ENCODE results near the gene KLHL7.

The KLHL7 gene

DNA sequence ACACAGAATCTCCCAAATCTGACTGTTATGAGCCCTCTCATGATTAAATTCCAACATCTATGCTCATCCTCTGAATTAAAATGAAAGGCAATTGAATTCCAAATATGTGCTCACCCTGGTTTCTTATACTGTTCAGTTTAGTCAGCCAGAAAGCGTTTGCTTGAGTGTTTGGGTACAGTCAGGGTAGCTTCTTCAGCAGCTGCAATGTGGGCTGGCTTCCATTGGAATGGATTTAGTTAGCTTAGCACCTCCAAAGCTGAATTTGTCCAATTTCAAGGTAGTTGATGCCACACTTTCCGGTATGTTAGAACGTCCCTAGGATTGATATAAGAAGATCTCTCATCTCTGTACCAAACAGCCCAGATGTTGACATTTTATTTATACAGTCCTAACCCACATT, 9.3 kb downstream of the KLHL7 start:
- Histone ChIP-seq H2BK5ac (ENCODE audit: low read length) (peak overlapping the region; percentile 72), H3K4ac (ENCODE audit: low read depth, low read length) (no peak overlapping the region), H3K18ac (ENCODE audit: low read length) (peak overlapping the region; percentile 80), H3K23ac (ENCODE audit: low read length) (no peak overlapping the region), H3K27me3 (ENCODE audit: insufficient read depth, low read length, poor library complexity) (no peaks in the 10 kb centered on the region), H3K9ac (ENCODE audit: low read length) (no peak overlapping the region), H3K79me2 (ENCODE audit: control insufficient read depth, insufficient read depth, low read length) (peaks cover 52% of the 10 kb centered on the region), H3K4me1 (ENCODE audit: control insufficient read depth, low read depth, low read length) (peaks cover 38% of the 10 kb centered on the region), H4K8ac (ENCODE audit: low read depth, low read length) (no peak overlapping the region), H4K5ac (ENCODE audit: low read length) (peak overlapping the region; percentile 93), H3K36me3 (ENCODE audit: control insufficient read depth, insufficient read depth, low read length) (no peaks in the 10 kb centered on the region), H3K56ac (ENCODE audit: low read length) (peak overlapping the region; percentile 57), H3K4me2 (ENCODE audit: low read length) (no peak overlapping the region), H3K27ac (ENCODE audit: low read depth, low read length) (peak overlapping the region; percentile 80), H3K4me3 (ENCODE audit: low read length) (no peak overlapping the region), H2AK5ac (ENCODE audit: low read length) (peak overlapping the region; percentile 67), H2BK120ac (ENCODE audit: low read depth, low read length) (no peak overlapping the region), H3K79me1 (ENCODE audit: low read length) (peaks cover 12% of the 10 kb centered on the region), H2BK15ac (replicated peaks; ENCODE audit: low read depth) (peak overlapping the region; percentile 57)
- no CpG with 5 or more reads among the region's 3 CpGs for WGBS (ENCODE audit: extremely low coverage, insufficient coverage, low lambda C conversion rate)
- no peak for DNase-seq

DNA sequence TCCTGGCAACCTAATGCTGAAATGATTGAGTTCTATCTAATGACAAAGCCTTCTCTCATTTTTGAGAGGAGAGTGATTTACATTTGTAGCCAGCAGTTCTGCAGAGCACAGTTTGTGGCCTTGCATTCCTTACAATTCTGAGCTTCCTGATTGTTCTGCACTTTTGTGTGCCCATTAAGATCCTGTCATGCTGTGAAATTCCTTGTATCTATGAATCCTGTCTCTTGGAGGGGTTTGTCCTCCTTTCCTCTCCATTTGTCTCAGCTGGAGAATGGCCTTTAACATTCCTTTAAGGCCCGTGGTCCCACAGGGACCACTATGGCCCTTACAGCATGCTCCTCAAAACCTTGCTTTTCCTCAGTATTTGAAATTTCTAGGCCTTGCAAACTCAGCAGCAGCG, 10.4 kb downstream of the KLHL7 start:
- no peaks in the 10 kb centered on the region for H3K36me3 ChIP-seq (ENCODE audit: control insufficient read depth, insufficient read depth, low read length)
- H3K79me1 ChIP-seq (ENCODE audit: low read length): peaks cover 11% of the 10 kb centered on the region
- H3K23ac ChIP-seq (ENCODE audit: low read length): no peak overlapping the region
- no peaks in the 10 kb centered on the region for H3K27me3 ChIP-seq (ENCODE audit: insufficient read depth, low read length, poor library complexity)
- H3K9ac ChIP-seq (ENCODE audit: low read length): peak overlapping the region; percentile 28
- no peak overlapping the region for H3K18ac ChIP-seq (ENCODE audit: low read length)
- peak overlapping the region; percentile 69 for H3K27ac ChIP-seq (ENCODE audit: low read depth, low read length)
- WGBS (ENCODE audit: extremely low coverage, insufficient coverage, low lambda C conversion rate): no CpG with 5 or more reads among the region's 2 CpGs
- H3K56ac ChIP-seq (ENCODE audit: low read length): peak overlapping the region; percentile 57
- H4K5ac ChIP-seq (ENCODE audit: low read length): peak overlapping the region; percentile 64
- DNase-seq: peak; percentile 96
- no peak overlapping the region for H2AK5ac ChIP-seq (ENCODE audit: low read length)
- H3K4me3 ChIP-seq (ENCODE audit: low read length): no peak overlapping the region
- H2BK5ac ChIP-seq (ENCODE audit: low read length): peak overlapping the region; percentile 61
- H3K4me1 ChIP-seq (ENCODE audit: control insufficient read depth, low read depth, low read length): peaks cover 36% of the 10 kb centered on the region
- H3K79me2 ChIP-seq (ENCODE audit: control insufficient read depth, insufficient read depth, low read length): peaks cover 52% of the 10 kb centered on the region
- H4K8ac ChIP-seq (ENCODE audit: low read depth, low read length): no peak overlapping the region
- no peak overlapping the region for H2BK120ac ChIP-seq (ENCODE audit: low read depth, low read length)
- H2BK15ac ChIP-seq (replicated peaks; ENCODE audit: low read depth): no peak overlapping the region
- no peak overlapping the region for H3K4ac ChIP-seq (ENCODE audit: low read depth, low read length)
- no peak overlapping the region for H3K4me2 ChIP-seq (ENCODE audit: low read length)

DNA sequence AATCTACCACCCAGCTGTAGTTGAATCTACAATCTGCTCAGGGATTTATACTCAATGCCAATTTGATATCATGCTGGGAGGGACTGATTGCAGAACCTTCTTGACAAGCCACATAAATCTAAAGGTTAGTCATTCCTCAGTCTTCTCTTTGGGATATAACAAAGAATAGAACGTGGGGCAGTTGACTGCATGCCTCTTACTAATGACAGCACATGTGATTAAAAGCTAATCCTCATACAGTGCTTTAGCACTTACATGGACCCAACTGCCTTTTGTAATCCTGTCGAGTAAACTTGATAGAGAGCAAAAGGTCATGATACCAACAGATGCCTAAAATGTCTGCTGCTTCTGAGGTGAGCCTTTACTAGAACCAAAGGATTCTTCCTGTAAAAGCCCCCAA, 12.3 kb downstream of the KLHL7 start:
- no peak overlapping the region for H3K18ac ChIP-seq (ENCODE audit: low read length)
- no peak overlapping the region for H3K27ac ChIP-seq (ENCODE audit: low read depth, low read length)
- no peak overlapping the region for H3K4me3 ChIP-seq (ENCODE audit: low read length)
- no peak overlapping the region for H4K8ac ChIP-seq (ENCODE audit: low read depth, low read length)
- peaks cover 29% of the 10 kb centered on the region for H3K4me1 ChIP-seq (ENCODE audit: control insufficient read depth, low read depth, low read length)
- no peak overlapping the region for H2BK120ac ChIP-seq (ENCODE audit: low read depth, low read length)
- WGBS (ENCODE audit: extremely low coverage, insufficient coverage, low lambda C conversion rate): no CpG with 5 or more reads among the region's 2 CpGs
- no peaks in the 10 kb centered on the region for H3K27me3 ChIP-seq (ENCODE audit: insufficient read depth, low read length, poor library complexity)
- H3K23ac ChIP-seq (ENCODE audit: low read length): peak overlapping the region; percentile 30
- H3K36me3 ChIP-seq (ENCODE audit: control insufficient read depth, insufficient read depth, low read length): no peaks in the 10 kb centered on the region
- no peak overlapping the region for H3K4ac ChIP-seq (ENCODE audit: low read depth, low read length)
- H3K79me1 ChIP-seq (ENCODE audit: low read length): peaks cover 11% of the 10 kb centered on the region
- no peak overlapping the region for H4K5ac ChIP-seq (ENCODE audit: low read length)
- no peak overlapping the region for H2BK5ac ChIP-seq (ENCODE audit: low read length)
- H2AK5ac ChIP-seq (ENCODE audit: low read length): peak overlapping the region; percentile 57
- H3K9ac ChIP-seq (ENCODE audit: low read length): no peak overlapping the region
- no peak overlapping the region for H3K4me2 ChIP-seq (ENCODE audit: low read length)
- H3K56ac ChIP-seq (ENCODE audit: low read length): peak overlapping the region; percentile 22
- peaks cover 45% of the 10 kb centered on the region for H3K79me2 ChIP-seq (ENCODE audit: control insufficient read depth, insufficient read depth, low read length)
- no peak overlapping the region for H2BK15ac ChIP-seq (replicated peaks; ENCODE audit: low read depth)
- DNase-seq: peak; percentile 42

DNA sequence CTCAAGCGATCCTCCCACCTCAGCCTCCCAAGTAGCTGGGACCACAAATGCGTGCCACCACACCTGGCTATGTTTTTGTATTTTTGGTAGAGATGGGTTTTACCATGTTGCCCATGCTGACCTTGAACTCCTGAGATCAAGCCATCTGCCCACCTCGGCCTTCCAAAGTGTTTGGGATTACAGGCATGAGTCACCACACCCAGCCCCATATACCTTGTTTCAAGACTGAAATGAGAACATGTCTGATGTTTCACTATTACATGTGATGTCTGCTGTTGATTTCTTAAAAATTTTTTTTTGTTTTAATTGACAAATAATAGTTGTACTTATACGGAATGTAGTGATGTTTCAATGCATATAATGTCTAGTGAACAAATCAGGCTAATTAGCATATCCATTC, 14.5 kb downstream of the KLHL7 start:
- Histone ChIP-seq H3K27me3 (ENCODE audit: insufficient read depth, low read length, poor library complexity) (no peaks in the 10 kb centered on the region), H2BK15ac (replicated peaks; ENCODE audit: low read depth) (no peak overlapping the region), H3K4me1 (ENCODE audit: control insufficient read depth, low read depth, low read length) (peaks cover 17% of the 10 kb centered on the region), H2BK120ac (ENCODE audit: low read depth, low read length) (no peak overlapping the region), H3K18ac (ENCODE audit: low read length) (no peak overlapping the region), H4K8ac (ENCODE audit: low read depth, low read length) (no peak overlapping the region), H3K4me2 (ENCODE audit: low read length) (no peak overlapping the region), H3K79me2 (ENCODE audit: control insufficient read depth, insufficient read depth, low read length) (peaks cover 30% of the 10 kb centered on the region), H3K27ac (ENCODE audit: low read depth, low read length) (no peak overlapping the region), H4K5ac (ENCODE audit: low read length) (no peak overlapping the region), H3K56ac (ENCODE audit: low read length) (no peak overlapping the region), H3K79me1 (ENCODE audit: low read length) (peaks cover 6% of the 10 kb centered on the region), H3K4ac (ENCODE audit: low read depth, low read length) (no peak overlapping the region), H3K36me3 (ENCODE audit: control insufficient read depth, insufficient read depth, low read length) (no peaks in the 10 kb centered on the region), H3K9ac (ENCODE audit: low read length) (no peak overlapping the region), H3K23ac (ENCODE audit: low read length) (no peak overlapping the region), H2AK5ac (ENCODE audit: low read length) (no peak overlapping the region), H2BK5ac (ENCODE audit: low read length) (no peak overlapping the region), H3K4me3 (ENCODE audit: low read length) (no peak overlapping the region)
- WGBS (ENCODE audit: extremely low coverage, insufficient coverage, low lambda C conversion rate): no CpG with 5 or more reads among the region's 4 CpGs
- DNase-seq: no peak

DNA sequence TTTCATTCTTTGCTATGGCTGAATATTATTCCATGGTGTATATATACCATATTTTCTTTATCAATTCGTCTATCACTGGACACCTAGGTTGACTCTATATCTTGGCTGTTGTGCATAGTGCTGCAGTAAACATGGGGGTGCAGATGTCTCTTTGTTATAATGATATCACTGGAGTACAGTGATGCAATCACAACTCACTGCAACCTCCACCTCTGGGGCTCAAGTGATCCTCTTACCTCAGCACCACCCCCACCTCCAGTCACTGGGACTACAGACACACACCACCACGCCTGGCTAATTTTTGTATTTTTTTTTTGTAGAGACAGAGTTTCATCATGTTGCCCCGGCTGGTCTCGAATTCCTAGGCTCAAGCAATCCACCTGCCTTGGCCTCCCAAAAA, 15.6 kb downstream of the KLHL7 start:
- H3K36me3 ChIP-seq (ENCODE audit: control insufficient read depth, insufficient read depth, low read length): no peaks in the 10 kb centered on the region
- H4K8ac ChIP-seq (ENCODE audit: low read depth, low read length): no peak overlapping the region
- H3K79me2 ChIP-seq (ENCODE audit: control insufficient read depth, insufficient read depth, low read length): peaks cover 29% of the 10 kb centered on the region
- DNase-seq: no peak
- H2BK120ac ChIP-seq (ENCODE audit: low read depth, low read length): no peak overlapping the region
- H3K23ac ChIP-seq (ENCODE audit: low read length): no peak overlapping the region
- WGBS (ENCODE audit: extremely low coverage, insufficient coverage, low lambda C conversion rate): no CpG with 5 or more reads among the region's 4 CpGs
- no peak overlapping the region for H3K18ac ChIP-seq (ENCODE audit: low read length)
- H3K4me2 ChIP-seq (ENCODE audit: low read length): no peak overlapping the region
- H2AK5ac ChIP-seq (ENCODE audit: low read length): no peak overlapping the region
- H3K4ac ChIP-seq (ENCODE audit: low read depth, low read length): no peak overlapping the region
- H4K5ac ChIP-seq (ENCODE audit: low read length): no peak overlapping the region
- H3K27me3 ChIP-seq (ENCODE audit: insufficient read depth, low read length, poor library complexity): no peaks in the 10 kb centered on the region
- H3K4me1 ChIP-seq (ENCODE audit: control insufficient read depth, low read depth, low read length): peaks cover 14% of the 10 kb centered on the region
- no peak overlapping the region for H3K56ac ChIP-seq (ENCODE audit: low read length)
- H3K27ac ChIP-seq (ENCODE audit: low read depth, low read length): no peak overlapping the region
- H3K9ac ChIP-seq (ENCODE audit: low read length): no peak overlapping the region
- no peak overlapping the region for H2BK5ac ChIP-seq (ENCODE audit: low read length)
- no peak overlapping the region for H3K4me3 ChIP-seq (ENCODE audit: low read length)
- H2BK15ac ChIP-seq (replicated peaks; ENCODE audit: low read depth): no peak overlapping the region
- H3K79me1 ChIP-seq (ENCODE audit: low read length): peaks cover 6% of the 10 kb centered on the region

DNA sequence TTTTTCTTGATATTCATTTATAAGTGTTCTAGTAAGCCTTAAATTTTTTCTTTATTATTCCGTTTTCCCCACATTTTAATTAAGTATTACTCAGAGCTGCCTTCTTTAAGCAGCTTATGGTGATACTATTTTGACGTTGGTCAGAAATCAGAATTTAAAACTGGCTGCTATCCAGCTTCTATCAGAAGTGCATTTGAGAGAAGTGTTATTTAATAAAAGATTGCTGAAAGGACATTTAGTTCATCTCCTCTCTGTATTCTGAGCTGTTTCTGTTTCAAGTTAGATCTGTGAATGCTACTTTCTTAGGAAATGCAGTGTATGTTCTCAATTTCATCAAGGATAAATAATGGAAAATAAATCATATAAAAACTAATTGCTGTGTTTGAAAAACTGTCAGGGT, 17.4 kb downstream of the KLHL7 start:
- Histone ChIP-seq H3K4me3 (ENCODE audit: low read length) (no peak overlapping the region), H3K27ac (ENCODE audit: low read depth, low read length) (no peak overlapping the region), H3K23ac (ENCODE audit: low read length) (no peak overlapping the region), H2AK5ac (ENCODE audit: low read length) (no peak overlapping the region), H3K79me1 (ENCODE audit: low read length) (peaks cover 6% of the 10 kb centered on the region), H2BK5ac (ENCODE audit: low read length) (no peak overlapping the region), H4K8ac (ENCODE audit: low read depth, low read length) (no peak overlapping the region), H3K4me2 (ENCODE audit: low read length) (no peak overlapping the region), H2BK120ac (ENCODE audit: low read depth, low read length) (no peak overlapping the region), H2BK15ac (replicated peaks; ENCODE audit: low read depth) (no peak overlapping the region), H3K9ac (ENCODE audit: low read length) (no peak overlapping the region), H3K36me3 (ENCODE audit: control insufficient read depth, insufficient read depth, low read length) (no peaks in the 10 kb centered on the region), H3K18ac (ENCODE audit: low read length) (no peak overlapping the region), H3K79me2 (ENCODE audit: control insufficient read depth, insufficient read depth, low read length) (peaks cover 23% of the 10 kb centered on the region), H3K4me1 (ENCODE audit: control insufficient read depth, low read depth, low read length) (peaks cover 4% of the 10 kb centered on the region), H3K27me3 (ENCODE audit: insufficient read depth, low read length, poor library complexity) (no peaks in the 10 kb centered on the region), H3K56ac (ENCODE audit: low read length) (no peak overlapping the region), H4K5ac (ENCODE audit: low read length) (no peak overlapping the region), H3K4ac (ENCODE audit: low read depth, low read length) (no peak overlapping the region)
- no peak for DNase-seq
- WGBS (ENCODE audit: extremely low coverage, insufficient coverage, low lambda C conversion rate): no CpG with 5 or more reads among the region's 2 CpGs

All from mesendoderm (in vitro differentiated cells).